Measurements from ENCODE around the gene PDK2.

DNA sequence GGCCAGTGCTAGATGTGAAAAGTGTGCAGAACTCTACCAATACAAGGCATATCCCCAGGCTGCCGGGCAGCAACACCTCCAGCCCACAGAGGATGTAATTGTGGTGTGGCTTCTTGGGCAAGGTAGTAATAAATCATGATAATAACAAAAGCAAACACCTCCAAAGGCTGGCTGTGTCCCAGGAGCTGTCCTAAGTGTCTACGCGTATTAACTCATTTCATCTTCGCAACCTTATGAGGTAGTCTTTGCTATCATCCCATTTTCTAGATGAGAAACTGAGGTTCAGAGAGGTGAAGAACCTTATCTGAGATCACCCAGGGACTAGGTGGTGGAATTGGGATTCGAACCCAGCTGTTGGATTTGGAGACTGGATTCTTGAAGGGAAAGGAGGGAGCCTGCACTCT is 5.3 kb downstream of the PDK2 start:
- TF ChIP-seq CTCF (IDR thresholded peaks at IDR 0.05 in 4 of 5, conservative IDR thresholded peaks at IDR 0.05 in 1 of 5), result no peak
- TF ChIP-seq POLR2A (IDR thresholded peaks at IDR 0.05), result no peak
